Fibroblast of peridontal ligament (primary cell): ENCODE results near the gene IGFBP5.

Experiments
- DNase-seq: peaks from one replicate; pipeline ENCODE4 v3.0.0-alpha.2; 2010; ENCODE audit errors: extremely low read depth

Gene IGFBP5

DNA sequence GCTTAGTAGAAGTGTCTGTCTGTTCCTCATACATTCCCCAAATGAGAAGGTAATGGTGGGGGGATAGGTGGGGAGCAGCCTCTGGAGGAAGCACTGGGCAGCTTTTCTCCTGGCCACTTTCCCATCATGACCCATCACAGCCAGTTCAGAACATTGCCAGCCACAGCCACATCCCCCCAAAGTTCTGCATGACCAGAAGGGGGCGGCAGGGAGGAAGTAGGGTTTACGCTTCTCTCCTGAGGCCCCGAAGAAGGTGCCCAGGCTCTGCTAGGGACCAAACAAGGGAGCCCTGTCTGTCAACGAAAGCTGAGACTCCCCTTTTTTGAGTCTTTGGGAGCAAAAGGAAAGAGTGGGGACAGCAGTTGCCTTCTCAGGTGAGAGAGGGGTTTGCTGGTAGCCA is 7.7 kb downstream of the IGFBP5 start:
- no peak for DNase-seq

- no peak for DNase-seq
These were observed 8.2 kb downstream of the IGFBP5 start for GRCh38 chr2:216687111-216687510.

DNA sequence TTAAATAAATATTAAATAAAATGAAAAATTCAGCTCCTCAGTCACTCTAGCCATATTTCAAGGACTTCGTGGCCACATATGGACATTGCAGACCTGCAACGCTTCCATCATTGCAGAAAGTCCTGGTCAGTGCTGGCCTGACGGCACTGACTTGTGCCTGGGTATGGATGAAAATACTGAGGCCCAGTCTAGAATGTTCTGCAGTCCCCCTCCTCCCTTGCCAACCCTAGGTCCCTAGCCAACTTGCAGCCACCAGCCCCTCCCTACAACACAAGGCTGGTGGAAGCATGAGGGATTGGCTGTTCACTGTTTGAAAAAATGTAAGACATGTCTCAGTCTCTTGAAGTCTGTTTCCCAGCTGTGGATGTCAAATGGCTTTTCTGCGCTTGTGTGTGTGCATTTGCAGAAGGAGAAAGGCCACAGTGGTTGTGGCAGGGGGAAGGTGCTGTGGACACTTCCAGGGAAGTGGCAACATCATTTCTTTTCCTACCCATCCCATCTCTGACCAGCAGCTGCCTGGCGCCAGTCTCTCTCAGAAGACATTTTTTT is 9.9 kb downstream of the IGFBP5 start:
- DNase-seq: no peak

GRCh38 chr2:216683846-216684245 is 11.5 kb downstream of the IGFBP5 start:
- DNase-seq: peak; percentile 94

- no peak for DNase-seq
These were observed 13.7 kb downstream of the IGFBP5 start for GRCh38 chr2:216681683-216682082.

GRCh38 chr2:216680951-216681629 is 14.3 kb downstream of the IGFBP5 start:
- DNase-seq: no peak

DNA sequence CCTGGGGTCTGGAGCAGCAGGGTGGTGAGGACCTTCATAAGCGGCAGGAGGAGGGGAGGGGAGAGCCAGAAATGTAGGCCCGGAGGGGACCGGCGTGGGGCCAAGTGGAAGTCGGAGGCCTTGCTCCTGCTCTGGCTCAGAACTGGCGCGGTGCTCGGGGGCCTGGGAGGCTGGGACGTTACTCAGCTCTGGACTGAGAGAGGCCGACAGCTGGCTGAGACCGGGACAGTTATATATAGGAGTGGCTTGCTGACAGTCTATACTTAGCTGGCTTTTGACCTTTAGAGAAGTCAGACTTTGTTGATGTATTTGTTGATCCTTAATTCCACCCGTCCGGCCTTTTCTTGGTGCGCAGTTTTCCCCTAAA is 15.7 kb downstream of the IGFBP5 start:
- DNase-seq: no peak

- DNase-seq: no peak
These were observed 16.3 kb downstream of the IGFBP5 start for GRCh38 chr2:216678813-216679657.

DNA sequence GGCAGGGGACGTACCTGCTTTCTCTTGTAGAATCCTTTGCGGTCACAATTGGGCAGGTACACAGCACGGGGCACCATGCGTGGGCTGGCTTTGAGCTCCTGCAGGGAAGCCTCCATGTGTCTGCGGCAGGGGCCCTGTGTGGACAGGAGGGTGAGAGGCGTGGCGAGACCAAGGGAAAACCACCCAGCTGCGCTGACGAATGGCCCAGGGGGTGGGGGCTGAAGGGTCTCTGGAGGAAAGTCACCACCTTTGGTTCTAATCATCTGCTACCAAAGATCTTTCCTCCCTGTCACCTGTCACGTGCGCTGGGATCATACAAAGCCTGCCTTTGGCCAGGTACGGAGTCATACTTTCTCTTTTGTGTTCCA is 17.3 kb downstream of the IGFBP5 start:
- DNase-seq: no peak

DNA sequence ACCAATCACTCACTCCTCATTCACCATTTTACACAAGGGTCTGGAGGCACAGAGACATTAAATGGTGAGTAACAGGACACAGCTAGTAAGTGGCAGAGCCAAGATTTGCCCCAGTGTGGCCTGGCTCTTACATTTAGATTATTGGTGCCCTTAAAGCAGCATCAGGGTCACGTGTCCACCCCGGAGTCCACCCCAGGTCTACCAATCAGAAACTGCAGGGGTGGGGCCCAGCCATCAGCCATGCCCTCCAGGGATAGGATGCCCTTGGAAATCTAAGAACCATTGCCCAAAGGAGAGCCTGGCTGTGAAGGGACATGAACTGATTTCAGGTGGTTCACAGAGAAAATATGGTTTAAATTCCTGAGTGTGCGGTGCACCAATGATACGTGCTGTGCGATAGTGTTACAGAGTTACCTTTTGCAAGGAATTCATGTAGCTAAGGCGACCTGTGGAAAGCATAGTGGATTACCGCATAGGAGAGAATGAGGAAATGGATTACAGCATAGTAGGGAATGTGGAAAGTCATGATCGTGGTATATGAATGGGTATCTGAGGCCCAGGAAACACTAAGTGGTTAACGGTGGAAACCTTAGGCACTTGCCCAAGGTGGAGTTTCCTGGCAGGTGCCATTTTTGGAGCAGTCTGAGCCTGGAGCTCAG is 17.8 kb downstream of the IGFBP5 start:
- DNase-seq: no peak

DNA sequence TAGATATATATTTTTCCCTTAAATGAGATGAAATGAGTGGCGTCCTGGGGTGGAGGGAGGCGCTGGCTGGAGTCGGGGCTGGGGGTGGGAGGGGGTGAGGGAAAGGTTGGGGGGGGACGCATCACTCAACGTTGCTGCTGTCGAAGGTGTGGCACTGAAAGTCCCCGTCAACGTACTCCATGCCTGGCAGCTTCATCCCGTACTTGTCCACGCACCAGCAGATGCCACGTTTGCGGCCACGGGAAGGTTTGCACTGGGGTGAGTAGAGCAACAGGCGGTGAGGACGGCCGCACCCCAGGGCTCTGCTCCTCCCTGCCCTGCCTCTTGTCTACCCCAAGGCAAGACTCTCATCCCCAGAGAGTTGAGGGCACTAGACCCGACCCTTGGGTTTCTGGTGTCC is 18.7 kb downstream of the IGFBP5 start:
- no peak for DNase-seq

- DNase-seq: no peak
These were observed 21.0 kb downstream of the IGFBP5 start for GRCh38 chr2:216674376-216674775.

GRCh38 chr2:216673609-216674008 is 21.7 kb downstream of the IGFBP5 start:
- DNase-seq: no peak

DNA sequence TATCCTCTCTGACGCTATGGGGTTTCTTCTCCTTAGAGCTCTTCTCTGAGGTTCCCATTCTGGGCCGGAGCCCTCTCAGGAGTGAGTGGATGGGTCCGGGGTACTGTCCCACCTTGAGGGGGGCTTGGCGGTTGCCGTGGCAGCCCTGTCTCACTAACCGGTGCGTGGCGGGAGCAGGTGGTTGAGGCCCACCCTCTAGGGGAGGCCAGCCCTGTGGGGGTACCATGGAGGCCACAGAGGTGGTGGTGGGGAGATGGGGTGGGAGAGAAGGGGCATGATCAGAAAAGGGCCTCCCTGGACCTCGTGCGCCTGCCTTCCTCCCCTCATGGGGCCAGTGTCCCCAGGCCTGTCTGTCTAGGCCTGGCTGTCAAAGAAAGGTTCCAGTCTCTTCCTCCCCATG is 22.3 kb downstream of the IGFBP5 start:
- no peak for DNase-seq

- no peak for DNase-seq
These were observed 22.9 kb downstream of the IGFBP5 start for GRCh38 chr2:216672466-216672865.

DNA sequence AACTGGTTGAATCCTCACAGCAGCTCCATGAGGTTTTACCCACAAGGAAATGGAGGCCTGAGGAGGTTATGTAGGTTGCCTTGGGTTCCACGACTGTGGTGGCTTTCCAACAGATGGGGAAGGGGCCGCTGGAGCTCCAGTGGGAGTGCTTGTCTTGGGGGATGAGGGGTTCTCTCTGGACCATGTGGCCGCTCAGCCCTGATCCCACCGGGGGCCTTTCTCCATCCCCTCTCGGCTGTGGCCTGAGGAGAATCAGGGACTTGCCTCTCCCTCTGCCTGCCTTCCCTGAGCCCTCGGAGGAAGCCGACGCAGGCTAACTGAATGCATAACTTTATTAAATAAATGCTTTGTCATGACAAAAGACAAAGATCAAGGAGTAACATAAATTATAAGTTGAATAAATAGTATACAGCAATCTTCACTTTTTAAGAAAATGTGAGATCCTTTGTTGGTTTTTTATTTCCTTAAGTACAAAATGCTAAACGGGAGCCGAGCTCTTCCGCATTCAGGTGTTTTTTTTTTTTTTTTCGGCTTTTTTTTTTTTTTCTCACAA is 23.5 kb downstream of the IGFBP5 start:
- DNase-seq: no peak

- no peak for DNase-seq
These were observed 24.3 kb downstream of the IGFBP5 start for GRCh38 chr2:216671081-216671411.

GRCh38 chr2:216670266-216671080 is 24.9 kb downstream of the IGFBP5 start:
- no peak for DNase-seq

DNA sequence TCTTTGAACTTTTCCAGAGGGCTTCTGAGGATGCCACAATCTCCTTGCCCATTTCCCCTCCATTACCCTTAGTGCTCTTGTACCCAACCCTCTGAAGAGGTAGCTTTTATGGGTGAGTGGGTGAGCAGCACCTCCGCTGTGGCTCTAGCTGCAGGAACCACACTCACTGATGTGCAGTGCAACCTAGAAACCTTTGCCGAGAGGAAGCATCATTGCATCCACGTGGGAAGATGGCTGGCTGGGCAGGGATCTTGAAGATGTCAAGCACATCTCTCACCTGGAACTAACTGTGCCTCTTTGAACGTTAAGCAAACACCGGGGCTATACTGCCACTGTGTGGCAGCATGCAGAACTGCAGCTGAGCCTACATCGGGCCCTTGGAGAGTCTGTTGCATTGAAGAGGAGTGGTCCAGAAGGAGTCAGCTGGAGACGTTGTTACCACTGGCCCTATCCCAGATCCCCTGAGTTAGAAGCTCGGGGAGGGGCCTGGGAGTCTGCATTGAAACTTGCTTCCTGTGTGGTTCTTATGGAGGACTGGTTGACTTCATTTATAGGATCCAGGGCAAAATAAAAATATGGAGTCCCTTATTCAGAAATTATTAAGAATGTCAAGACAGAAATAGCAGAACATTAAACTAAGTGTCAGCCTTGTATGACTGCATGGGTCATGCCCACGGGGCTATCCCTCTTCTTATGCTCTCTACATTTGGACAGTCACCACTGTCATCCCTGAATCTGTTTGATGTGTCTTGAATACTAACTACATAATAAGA is 28.7 kb downstream of the IGFBP5 start:
- peak; percentile 70 for DNase-seq

GRCh38 chr2:216665717-216666116 is 29.6 kb downstream of the IGFBP5 start:
- no peak for DNase-seq

- DNase-seq: peak; percentile 23
These were observed 30.1 kb downstream of the IGFBP5 start for GRCh38 chr2:216665242-216665641.
